Activated T-cell treated with anti-CD3 and anti-CD28 coated beads for 4 hours (primary cell): Measurements from ENCODE around the gene PITX3.

Source experiments
- DNase-seq: peaks from one replicate; pipeline ENCODE4 v3.0.0-alpha.2; 2020

PITX3 gene

GRCh38 chr10:102241444-102242117 lies at the start of gene PITX3:
TSS of gene PITX3 (minus strand) at chr10:102241512. CDS start at chr10:102232080, 9,432 bp downstream.
- DNase-seq = peak; percentile 80

GRCh38 chr10:102289840-102290239 lies 48.5 kb upstream of the PITX3 start:
- DNase-seq = no peak

GRCh38 chr10:102289356-102289755 lies 48.0 kb upstream of the PITX3 start:
- DNase-seq = no peak

- DNase-seq = no peak
These were observed 46.7 kb upstream of the PITX3 start for GRCh38 chr10:102287991-102288390.

- no peak for DNase-seq
These were observed 46.2 kb upstream of the PITX3 start for GRCh38 chr10:102287538-102287937.

- DNase-seq = no peak
These were observed 44.9 kb upstream of the PITX3 start for GRCh38 chr10:102286216-102286615.

GRCh38 chr10:102285133-102285532 lies 43.8 kb upstream of the PITX3 start:
- DNase-seq = no peak

GRCh38 chr10:102284531-102284930 lies 43.2 kb upstream of the PITX3 start:
- no peak for DNase-seq

- no peak for DNase-seq
These were observed 42.6 kb upstream of the PITX3 start for GRCh38 chr10:102283890-102284289.

- DNase-seq = no peak
These were observed 42.2 kb upstream of the PITX3 start for GRCh38 chr10:102283488-102283887.

GRCh38 chr10:102281102-102281487 lies 39.8 kb upstream of the PITX3 start:
- DNase-seq = no peak

- no peak for DNase-seq
These were observed 39.2 kb upstream of the PITX3 start for GRCh38 chr10:102280397-102281101.

- DNase-seq = no peak
These were observed 37.8 kb upstream of the PITX3 start for GRCh38 chr10:102279104-102279503.

GRCh38 chr10:102275343-102275742 lies 34.0 kb upstream of the PITX3 start:
- DNase-seq = no peak

GRCh38 chr10:102274062-102274461 lies 32.8 kb upstream of the PITX3 start:
- no peak for DNase-seq

GRCh38 chr10:102269017-102269416 lies 27.7 kb upstream of the PITX3 start:
- DNase-seq = no peak

GRCh38 chr10:102268375-102268888 lies 27.1 kb upstream of the PITX3 start:
- no peak for DNase-seq

GRCh38 chr10:102267748-102268147 lies 26.4 kb upstream of the PITX3 start:
- no peak for DNase-seq

- no peak for DNase-seq
These were observed 25.4 kb upstream of the PITX3 start for GRCh38 chr10:102266670-102267069.

- DNase-seq = no peak
These were observed 23.1 kb upstream of the PITX3 start for GRCh38 chr10:102264371-102264770.

- DNase-seq = no peak
These were observed 21.5 kb upstream of the PITX3 start for GRCh38 chr10:102262744-102263370.

GRCh38 chr10:102261842-102262241 lies 20.5 kb upstream of the PITX3 start:
- DNase-seq = no peak

- DNase-seq = no peak
These were observed 19.9 kb upstream of the PITX3 start for GRCh38 chr10:102261196-102261595.

GRCh38 chr10:102255404-102255803 lies 14.1 kb upstream of the PITX3 start:
- no peak for DNase-seq
